HepG2 (cell line): ENCODE data around the gene CDH23. TPM values are rescaled to one million over a fixed set of nuclear protein-coding genes. Genes with fewer than 3 reads are reported as not detected.

Experiments used
- ATAC-seq: fragments of 200-7000 bp; cut with Tn5 transposase; 3 replicates; pipeline ENCODE4 v1.9.1; 2020; ENCODE audit warnings: mild to moderate bottlenecking, moderate library complexity
- BruUV-seq: library from RNA; stranded (reverse); fragments of 400-500 nt; replicated peaks from 2 replicates; lab custom pipeline; 2021; lab: Mats Ljungman, UMichigan
- CTCF ChIA-PET: fragments of 300-600 bp; formaldehyde crosslinking; extraction: SDS; loops from one replicate; lab custom pipeline; 2021; ENCODE audit warnings: low total read pairs, inconsistent platforms, low intra/inter-chr PET ratio; lab: Yijun Ruan, JAX
- POLR2A ChIA-PET: fragments of 350-600 bp; sonication (Branson Sonifier 250); formaldehyde crosslinking; loops from one replicate; lab custom pipeline; 2020; ENCODE audit warnings: antibody characterized with exemption, inconsistent platforms; lab: Yijun Ruan, JAX
- DNase-seq: peaks from one replicate; pipeline ENCODE4 v3.0.0-alpha.2; 2015; ENCODE audit warnings: low spot score
- FAIRE-seq: peaks from 3 replicates; lab custom pipeline; 2011; peaks lifted over from hg19 to GRCh38; lab: Jason Lieb, UNC
- H2AFZ ChIP-seq: one replicate; pipeline ENCODE4 v1.6.1; 2011; ENCODE audit warnings: low read length, inconsistent platforms
- H3K27ac ChIP-seq: fragments of 300-600 bp; 3 replicates; pipeline ENCODE4 v1.8.0; 2011; ENCODE audit warnings: mixed run types, mild to moderate bottlenecking, mixed read lengths, low read length, inconsistent platforms; ENCODE audit not compliant: insufficient read depth; ENCODE audit errors: extremely low read length
- H3K27me3 ChIP-seq, 2 experiments: fragments of 200-600 bp in 1 of 2; 2 replicates in 1 of 2; 3 replicates in 1 of 2; pipeline versions ENCODE4 v1.6.0 to v1.8.0; 2011; ENCODE audit warnings: low read length in 2 of 2, mild to moderate bottlenecking in 2 of 2, moderate library complexity in 2 of 2, inconsistent platforms in 1 of 2; ENCODE audit not compliant: insufficient read depth in 2 of 2, control insufficient read depth in 1 of 2
- H3K36me3 ChIP-seq, 2 experiments: fragments of 200-600 bp in 1 of 2; replicated peaks in 1 of 2; 2 replicates in 1 of 2; 3 replicates in 1 of 2; pipeline versions ENCODE4 v1.5.1 to v1.8.0; 2011; ENCODE audit warnings: low read length in 2 of 2, inconsistent platforms in 1 of 2; ENCODE audit not compliant: insufficient read depth in 2 of 2, control insufficient read depth in 1 of 2
- H3K4me1 ChIP-seq: 2 replicates; pipeline ENCODE4 v1.5.1; 2012; ENCODE audit warnings: low read length, inconsistent platforms; ENCODE audit not compliant: insufficient read depth
- H3K4me2 ChIP-seq: 2 replicates; pipeline ENCODE4 v1.6.0; 2011; ENCODE audit warnings: low read depth, low read length, inconsistent platforms
- H3K4me3 ChIP-seq, 3 experiments: fragments of 200-600 bp in 1 of 3; sonication (generic), shearing (Covaris generic) in 1 of 3; replicated peaks in 1 of 3; 2 replicates each; pipeline ENCODE4 v1.5.1; 2011 to 2016; ENCODE audit warnings: low read length in 3 of 3, inconsistent platforms in 2 of 3, low read depth in 2 of 3, mild to moderate bottlenecking in 2 of 3, control low read depth in 1 of 3, mixed read lengths in 1 of 3; ENCODE audit not compliant: insufficient read depth in 1 of 3
- H3K79me2 ChIP-seq: one replicate; pipeline ENCODE4 v1.6.1; 2011; ENCODE audit warnings: low read length, inconsistent platforms; ENCODE audit not compliant: insufficient read depth
- H3K9ac ChIP-seq: 2 replicates; pipeline ENCODE4 v1.6.0; 2011; ENCODE audit warnings: mild to moderate bottlenecking, low read depth, low read length, inconsistent platforms; ENCODE audit not compliant: insufficient read depth
- H3K9me3 ChIP-seq: 2 replicates; pipeline ENCODE4 v1.5.1; 2012; ENCODE audit warnings: mild to moderate bottlenecking, low read length
- H4K20me1 ChIP-seq: 2 replicates; pipeline ENCODE4 v1.6.0; 2011; ENCODE audit warnings: inconsistent platforms, mild to moderate bottlenecking, low read length, moderate library complexity; ENCODE audit not compliant: insufficient read depth
- CBFB ChIP-seq: sonication (generic); formaldehyde crosslinking; IDR thresholded peaks from 2 replicates; pipeline ENCODE4 v1.4.0; 2020; ENCODE audit warnings: missing genetic modification reagents
- CENPBD1 ChIP-seq: sonication (generic); formaldehyde crosslinking; IDR thresholded peaks from 2 replicates; pipeline ENCODE4 v1.8.0; 2022; ENCODE audit warnings: missing genetic modification reagents, low read depth, mild to moderate bottlenecking, borderline replicate concordance
- GTF3A ChIP-seq: sonication (generic); formaldehyde crosslinking; conservative IDR thresholded peaks from 2 replicates; pipeline ENCODE4 v1.4.0; 2020; ENCODE audit warnings: mild to moderate bottlenecking, missing genetic modification reagents
- HCFC1 ChIP-seq: fragments of 150-350 bp; IDR thresholded peaks from 2 replicates; pipeline ENCODE4 v1.6.1; 2014; ENCODE audit warnings: low read depth, low read length
- KAT2B ChIP-seq: fragments of 150-350 bp; IDR thresholded peaks from 2 replicates; pipeline ENCODE4 v1.6.1; 2014; ENCODE audit warnings: low read depth, low read length, borderline replicate concordance
- RORA ChIP-seq: sonication (generic); formaldehyde crosslinking; IDR thresholded peaks from 2 replicates; pipeline ENCODE4 v1.5.0; 2020; ENCODE audit warnings: mild to moderate bottlenecking, missing genetic modification reagents, moderate library complexity
- TBL1XR1 ChIP-seq: fragments of 150-350 bp; IDR thresholded peaks from 2 replicates; pipeline ENCODE4 v1.6.1; 2014; ENCODE audit warnings: borderline replicate concordance, low read length; ENCODE audit not compliant: partially characterized antibody
- ZBTB7A ChIP-seq: sonication (generic); formaldehyde crosslinking; IDR thresholded peaks from 2 replicates; pipeline ENCODE4 v1.8.0; 2022; ENCODE audit warnings: mild to moderate bottlenecking, missing genetic modification reagents
- ZNF180 ChIP-seq: sonication (generic); formaldehyde crosslinking; IDR thresholded peaks from 2 replicates; pipeline ENCODE4 v1.4.0; 2020; ENCODE audit warnings: low read depth, missing genetic modification reagents, borderline replicate concordance
- ZNF577 ChIP-seq: sonication (generic); formaldehyde crosslinking; IDR thresholded peaks from 2 replicates; pipeline ENCODE4 v1.4.0; 2020; ENCODE audit warnings: mild to moderate bottlenecking, low read depth, missing genetic modification reagents, borderline replicate concordance
- ZNF749 ChIP-seq: sonication (generic); formaldehyde crosslinking; IDR thresholded peaks from 2 replicates; pipeline ENCODE4 v1.8.0; 2022; ENCODE audit warnings: mild to moderate bottlenecking, missing genetic modification reagents, moderate library complexity, borderline replicate concordance
- ZNF776 ChIP-seq: sonication (generic); formaldehyde crosslinking; IDR thresholded peaks from 2 replicates; pipeline ENCODE4 v1.4.0; 2020; ENCODE audit warnings: mild to moderate bottlenecking, missing genetic modification reagents
- ZNF792 ChIP-seq: IDR thresholded peaks from 2 replicates; pipeline ENCODE4 v1.6.1; 2016
- WGBS: methylation state at CpG from one replicate; pipeline ENCODE4 v1.1.6; 2017; ENCODE audit warnings: low lambda C conversion rate; 5-methylcytosine and 5-hydroxymethylcytosine counted together
- in situ Hi-C: cut with HindIII; loops from 2 replicates; pipeline ENCODE4 v1.10.0; 2017; ENCODE audit warnings: low pct_unique_long_range_greater_than_20kb; ENCODE audit not compliant: extremely low pct_ligation_motif_present
- intact Hi-C: fragments of 100-400 bp; cut with micrococcal nuclease; formaldehyde crosslinking; loops from one replicate; pipeline ENCODE4 v1.10.0; 2022; ENCODE audit not compliant: unreplicated experiment
- polyA plus RNA-seq, 8 experiments: library from polyadenylated mRNA; depleted of rRNA in 3 of 8; stranded (reverse) in 7 of 8; unstranded in 1 of 8; fragments of >200 nt; fragmentation: Illumina TruSeq in 4 of 8; extraction: Trizol in 4 of 8; gene quantifications; 2 replicates each; pipeline versions ENCODE4 v1.2.1 to v1.2.3, GENCODE V29; 2011 to 2016; ENCODE audit warnings: low read depth in 4 of 8, missing spikeins in 1 of 8, mixed read lengths in 1 of 8; ENCODE audit not compliant: insufficient read depth in 1 of 8
- total RNA-seq, 5 experiments: library from RNA; depleted of rRNA; stranded (reverse); fragments of >200 nt; fragmentation: Illumina TruSeq; extraction: Trizol; gene quantifications; 2 replicates each; pipeline ENCODE4 v1.2.3, GENCODE V29; 2016; ENCODE audit warnings: low read depth in 1 of 5
- TF ChIP-seq, protein P1 (sequence below): sonication (generic); formaldehyde crosslinking; IDR thresholded peaks from 2 replicates; pipeline ENCODE4 v1.5.1; 2020; ENCODE audit warnings: missing genetic modification reagents, mild to moderate bottlenecking, borderline replicate concordance
- TF ChIP-seq, protein P2 (sequence below): sonication (generic); formaldehyde crosslinking; IDR thresholded peaks from 2 replicates; pipeline ENCODE4 v1.8.1; 2023; ENCODE audit warnings: mild to moderate bottlenecking, missing genetic modification reagents, borderline replicate concordance
- TF ChIP-seq, protein P3 (sequence below): sonication (generic); formaldehyde crosslinking; IDR thresholded peaks from 2 replicates; pipeline ENCODE4 v1.4.0; 2020; ENCODE audit warnings: missing genetic modification reagents, mild to moderate bottlenecking, borderline replicate concordance
- TF ChIP-seq, protein P4 (sequence below): sonication (generic); formaldehyde crosslinking; IDR thresholded peaks from 2 replicates; pipeline ENCODE4 v1.4.0; 2020; ENCODE audit warnings: missing genetic modification reagents, borderline replicate concordance

Gene CDH23
- total and polyA plus RNA-seq, 2 of the 13 experiments (the other 11 are each of a cell fraction or from before 2014, with no cell fraction given), result 0.13 TPM; not detected in 1

DNA sequence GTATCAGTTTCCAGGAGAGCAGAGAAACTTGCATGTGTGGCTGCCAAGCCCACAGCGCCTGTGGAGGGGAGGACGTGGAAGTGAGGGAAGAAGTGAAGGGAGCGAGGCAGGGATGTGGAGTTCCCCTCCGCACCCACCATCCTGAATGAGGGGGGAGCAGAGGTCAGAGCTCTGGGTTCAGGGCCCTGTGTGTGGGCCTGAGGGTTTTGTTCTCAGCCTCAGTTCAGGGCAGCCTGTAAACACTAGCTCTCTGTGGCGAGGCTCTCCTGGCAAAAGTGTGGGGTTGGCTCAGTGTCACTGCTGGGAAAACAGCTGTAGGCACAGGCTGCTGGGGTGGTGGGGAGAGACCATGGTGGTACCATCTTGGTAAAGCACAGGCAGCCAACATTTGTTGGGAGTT lies 214.4 kb downstream of the CDH23 start:
- ATAC-seq (no peak), FAIRE-seq (no peak), DNase-seq (no peak)
- Histone ChIP-seq H4K20me1 (no peaks in the 10 kb centered on the region), H3K27ac (no peak overlapping the region), H3K9me3 (no peaks in the 10 kb centered on the region), H3K4me1 (peaks cover 7% of the 10 kb centered on the region; the same call in 1 of the 2 replicates), H3K27me3 (peaks cover under 1 to 7% of the 10 kb centered on the region in 2 experiments; a peak in 3 of 5 replicates), H3K79me2 (no peaks in the 10 kb centered on the region), H3K9ac (no peak overlapping the region), H2AFZ (no peak overlapping the region), H3K4me2 (no peak overlapping the region), H3K4me3 (no peak overlapping the region), H3K36me3 (no peaks in the 10 kb centered on the region)
- POLR2A ChIA-PET, result no interaction called here
- WGBS, result 15% methylated on average over 5 of the region's 5 CpGs
- intact Hi-C loops, result no loop called here
- BruUV-seq, result no TSS peak
- in situ Hi-C loops, result loop anchor here (10.0 kb wide), 1 partner anchor 296 kb away; the partner anchor contains the start of gene SLC29A3
- CTCF ChIA-PET, result no interaction called here
- no peak for TF ChIP-seq RORA (CRISPR knock-in tag)
- TF ChIP-seq ZNF776 (CRISPR knock-in tag), result no peak
- TF ChIP-seq HCFC1, result no peak
- TF ChIP-seq ZNF749 (CRISPR knock-in tag), result no peak
- no peak for TF ChIP-seq GTF3A (CRISPR knock-in tag)
- TF ChIP-seq, protein P1, sequence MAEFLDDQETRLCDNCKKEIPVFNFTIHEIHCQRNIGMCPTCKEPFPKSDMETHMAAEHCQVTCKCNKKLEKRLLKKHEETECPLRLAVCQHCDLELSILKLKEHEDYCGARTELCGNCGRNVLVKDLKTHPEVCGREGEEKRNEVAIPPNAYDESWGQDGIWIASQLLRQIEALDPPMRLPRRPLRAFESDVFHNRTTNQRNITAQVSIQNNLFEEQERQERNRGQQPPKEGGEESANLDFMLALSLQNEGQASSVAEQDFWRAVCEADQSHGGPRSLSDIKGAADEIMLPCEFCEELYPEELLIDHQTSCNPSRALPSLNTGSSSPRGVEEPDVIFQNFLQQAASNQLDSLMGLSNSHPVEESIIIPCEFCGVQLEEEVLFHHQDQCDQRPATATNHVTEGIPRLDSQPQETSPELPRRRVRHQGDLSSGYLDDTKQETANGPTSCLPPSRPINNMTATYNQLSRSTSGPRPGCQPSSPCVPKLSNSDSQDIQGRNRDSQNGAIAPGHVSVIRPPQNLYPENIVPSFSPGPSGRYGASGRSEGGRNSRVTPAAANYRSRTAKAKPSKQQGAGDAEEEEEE (CRISPR knock-in tag), result no peak
- no peak for TF ChIP-seq ZNF792 (CRISPR knock-in tag)
- no peak for TF ChIP-seq TBL1XR1
- TF ChIP-seq, protein P2, sequence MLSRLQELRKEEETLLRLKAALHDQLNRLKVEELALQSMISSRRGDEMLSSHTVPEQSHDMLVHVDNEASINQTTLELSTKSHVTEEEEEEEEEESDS (CRISPR knock-in tag), result no peak
- TF ChIP-seq, protein P3, sequence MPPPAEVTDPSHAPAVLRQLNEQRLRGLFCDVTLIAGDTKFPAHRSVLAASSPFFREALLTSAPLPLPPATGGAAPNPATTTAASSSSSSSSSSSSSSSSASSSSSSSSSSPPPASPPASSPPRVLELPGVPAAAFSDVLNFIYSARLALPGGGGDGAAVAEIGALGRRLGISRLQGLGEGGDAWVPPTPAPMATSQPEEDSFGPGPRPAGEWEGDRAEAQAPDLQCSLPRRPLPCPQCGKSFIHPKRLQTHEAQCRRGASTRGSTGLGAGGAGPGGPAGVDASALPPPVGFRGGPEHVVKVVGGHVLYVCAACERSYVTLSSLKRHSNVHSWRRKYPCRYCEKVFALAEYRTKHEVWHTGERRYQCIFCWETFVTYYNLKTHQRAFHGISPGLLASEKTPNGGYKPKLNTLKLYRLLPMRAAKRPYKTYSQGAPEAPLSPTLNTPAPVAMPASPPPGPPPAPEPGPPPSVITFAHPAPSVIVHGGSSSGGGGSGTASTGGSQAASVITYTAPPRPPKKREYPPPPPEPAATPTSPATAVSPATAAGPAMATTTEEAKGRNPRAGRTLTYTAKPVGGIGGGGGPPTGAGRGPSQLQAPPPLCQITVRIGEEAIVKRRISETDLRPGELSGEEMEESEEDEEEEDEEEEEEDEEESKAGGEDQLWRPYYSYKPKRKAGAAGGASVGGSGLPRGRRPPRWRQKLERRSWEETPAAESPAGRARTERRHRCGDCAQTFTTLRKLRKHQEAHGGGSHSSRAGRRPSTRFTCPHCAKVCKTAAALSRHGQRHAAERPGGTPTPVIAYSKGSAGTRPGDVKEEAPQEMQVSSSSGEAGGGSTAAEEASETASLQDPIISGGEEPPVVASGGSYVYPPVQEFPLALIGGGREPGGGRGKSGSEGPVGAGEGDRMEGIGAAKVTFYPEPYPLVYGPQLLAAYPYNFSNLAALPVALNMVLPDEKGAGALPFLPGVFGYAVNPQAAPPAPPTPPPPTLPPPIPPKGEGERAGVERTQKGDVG, result no peak
- no peak for TF ChIP-seq ZNF577
- TF ChIP-seq, protein P4, sequence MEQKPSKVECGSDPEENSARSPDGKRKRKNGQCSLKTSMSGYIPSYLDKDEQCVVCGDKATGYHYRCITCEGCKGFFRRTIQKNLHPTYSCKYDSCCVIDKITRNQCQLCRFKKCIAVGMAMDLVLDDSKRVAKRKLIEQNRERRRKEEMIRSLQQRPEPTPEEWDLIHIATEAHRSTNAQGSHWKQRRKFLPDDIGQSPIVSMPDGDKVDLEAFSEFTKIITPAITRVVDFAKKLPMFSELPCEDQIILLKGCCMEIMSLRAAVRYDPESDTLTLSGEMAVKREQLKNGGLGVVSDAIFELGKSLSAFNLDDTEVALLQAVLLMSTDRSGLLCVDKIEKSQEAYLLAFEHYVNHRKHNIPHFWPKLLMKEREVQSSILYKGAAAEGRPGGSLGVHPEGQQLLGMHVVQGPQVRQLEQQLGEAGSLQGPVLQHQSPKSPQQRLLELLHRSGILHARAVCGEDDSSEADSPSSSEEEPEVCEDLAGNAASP, result no peak
- no peak for TF ChIP-seq KAT2B
- TF ChIP-seq ZNF180 (CRISPR knock-in tag), result no peak
- TF ChIP-seq ZBTB7A (CRISPR knock-in tag), result no peak
- no peak for TF ChIP-seq CENPBD1
- no peak for TF ChIP-seq CBFB (CRISPR knock-in tag)
